Breast epithelium (tissue), 4 donors: Measurements from ENCODE around the gene TOGARAM1. TPM values are rescaled to one million over a fixed set of nuclear protein-coding genes. Genes with fewer than 3 reads are reported as not detected.

Experiments used
- DNase-seq, 2 donors: peaks; one replicate each; pipeline ENCODE4 v3.0.0-alpha.2; 2019; ENCODE audit warnings: low spot score in 2 of 2
- H3K27ac ChIP-seq, 2 donors: fragments of 200-600 bp; sonication (generic) in 1 of 2; one replicate each; pipeline ENCODE4 v1.5.1; 2016 to 2019; ENCODE audit warnings: mild to moderate bottlenecking in 1 of 2
- H3K27me3 ChIP-seq, 2 donors: fragments of 200-600 bp; sonication (generic) in 1 of 2; one replicate each; pipeline versions ENCODE4 v1.5.1 to v1.6.0; 2017 to 2019; ENCODE audit warnings: control low read depth in 1 of 2, mild to moderate bottlenecking in 1 of 2
- H3K36me3 ChIP-seq: fragments of 200-600 bp; one replicate; pipeline ENCODE4 v1.5.1; 2019
- H3K4me1 ChIP-seq, 2 donors: fragments of 200-600 bp; sonication (generic); one replicate each; pipeline ENCODE4 v1.5.1; 2016 to 2019; ENCODE audit warnings: control low read depth in 1 of 2
- H3K4me3 ChIP-seq, 3 donors: fragments of 200-600 bp; sonication (generic); 1 replicate in 2 of 3; 2 replicates in 1 of 3; pipeline ENCODE4 v1.5.1; 2016 to 2019; ENCODE audit warnings: mild to moderate bottlenecking in 3 of 3, moderate library complexity in 2 of 3
- H3K9me3 ChIP-seq, 2 donors: fragments of 200-600 bp; sonication (generic) in 1 of 2; one replicate each; pipeline ENCODE4 v1.5.1; 2016 to 2019; ENCODE audit warnings: control low read depth in 1 of 2
- POLR2A ChIP-seq: fragments of 450-650 bp; IDR thresholded peaks from one replicate; pipeline ENCODE4 v1.6.1; 2016; ENCODE audit warnings: antibody characterized with exemption, mild to moderate bottlenecking, moderate library complexity
- POLR2AphosphoS5 ChIP-seq, 3 donors: sonication (generic); formaldehyde crosslinking; IDR thresholded peaks; one replicate each; pipeline ENCODE4 v1.6.1; 2017; ENCODE audit warnings: antibody characterized with exemption in 3 of 3
- intact Hi-C: fragments of 100-400 bp; cut with DNase I; formaldehyde crosslinking; loops from one replicate; pipeline ENCODE4 v1.15.1; 2023; ENCODE audit warnings: low total_unique reads
- total RNA-seq, 3 donors: library from RNA; depleted of rRNA; stranded (reverse); fragments of >200 nt; gene quantifications; one replicate each; pipeline ENCODE4 v1.1.0, GENCODE V29; 2016
- TF ChIP-seq, protein P1 (sequence below), 3 donors: fragments of 450-650 bp; IDR thresholded peaks; one replicate each; pipeline ENCODE4 v1.5.1; 2016 to 2017; ENCODE audit warnings: antibody characterized with exemption in 3 of 3, mild to moderate bottlenecking in 3 of 3, moderate library complexity in 3 of 3

TOGARAM1 gene
- total RNA-seq, 3 donors from 2014 or later, result 21.3 to 38.1 (median 22.9) TPM

- intact Hi-C loops, result no loop called here
Observed at GRCh38 chr14:45034730-45035129, 72.7 kb downstream of the TOGARAM1 start.

GRCh38 chr14:45038256-45038655 lies 76.3 kb downstream of the TOGARAM1 start:
- Histone ChIP-seq H3K27me3 (no peaks in the 10 kb centered on the region), H3K27ac (no peak overlapping the region), H3K36me3 (no peaks in the 10 kb centered on the region), H3K4me1 (no peaks in the 10 kb centered on the region), H3K9me3 (no peaks in the 10 kb centered on the region), H3K4me3 (no peak overlapping the region)
- no peak for TF ChIP-seq POLR2AphosphoS5 (IDR thresholded peaks at IDR 0.05)
- TF ChIP-seq, protein P1, sequence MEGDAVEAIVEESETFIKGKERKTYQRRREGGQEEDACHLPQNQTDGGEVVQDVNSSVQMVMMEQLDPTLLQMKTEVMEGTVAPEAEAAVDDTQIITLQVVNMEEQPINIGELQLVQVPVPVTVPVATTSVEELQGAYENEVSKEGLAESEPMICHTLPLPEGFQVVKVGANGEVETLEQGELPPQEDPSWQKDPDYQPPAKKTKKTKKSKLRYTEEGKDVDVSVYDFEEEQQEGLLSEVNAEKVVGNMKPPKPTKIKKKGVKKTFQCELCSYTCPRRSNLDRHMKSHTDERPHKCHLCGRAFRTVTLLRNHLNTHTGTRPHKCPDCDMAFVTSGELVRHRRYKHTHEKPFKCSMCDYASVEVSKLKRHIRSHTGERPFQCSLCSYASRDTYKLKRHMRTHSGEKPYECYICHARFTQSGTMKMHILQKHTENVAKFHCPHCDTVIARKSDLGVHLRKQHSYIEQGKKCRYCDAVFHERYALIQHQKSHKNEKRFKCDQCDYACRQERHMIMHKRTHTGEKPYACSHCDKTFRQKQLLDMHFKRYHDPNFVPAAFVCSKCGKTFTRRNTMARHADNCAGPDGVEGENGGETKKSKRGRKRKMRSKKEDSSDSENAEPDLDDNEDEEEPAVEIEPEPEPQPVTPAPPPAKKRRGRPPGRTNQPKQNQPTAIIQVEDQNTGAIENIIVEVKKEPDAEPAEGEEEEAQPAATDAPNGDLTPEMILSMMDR (IDR thresholded peaks at IDR 0.05), result no peak
- no peak for TF ChIP-seq POLR2A
- intact Hi-C loops, result no loop called here
- no peak for DNase-seq

More at GRCh38 chr14:45034730-45035129, 72.7 kb downstream of the TOGARAM1 start:
- H3K27me3 ChIP-seq, result no peaks in the 10 kb centered on the region
- no peak for DNase-seq
- no peak overlapping the region for H3K4me3 ChIP-seq
- H3K9me3 ChIP-seq, result no peaks in the 10 kb centered on the region
- H3K36me3 ChIP-seq, result no peaks in the 10 kb centered on the region
- no peaks in the 10 kb centered on the region for H3K4me1 ChIP-seq
- no peak overlapping the region for H3K27ac ChIP-seq
- TF ChIP-seq POLR2A, result no peak
- TF ChIP-seq, protein P1 (IDR thresholded peaks at IDR 0.05), result no peak
- TF ChIP-seq POLR2AphosphoS5 (IDR thresholded peaks at IDR 0.05), result no peak

DNA sequence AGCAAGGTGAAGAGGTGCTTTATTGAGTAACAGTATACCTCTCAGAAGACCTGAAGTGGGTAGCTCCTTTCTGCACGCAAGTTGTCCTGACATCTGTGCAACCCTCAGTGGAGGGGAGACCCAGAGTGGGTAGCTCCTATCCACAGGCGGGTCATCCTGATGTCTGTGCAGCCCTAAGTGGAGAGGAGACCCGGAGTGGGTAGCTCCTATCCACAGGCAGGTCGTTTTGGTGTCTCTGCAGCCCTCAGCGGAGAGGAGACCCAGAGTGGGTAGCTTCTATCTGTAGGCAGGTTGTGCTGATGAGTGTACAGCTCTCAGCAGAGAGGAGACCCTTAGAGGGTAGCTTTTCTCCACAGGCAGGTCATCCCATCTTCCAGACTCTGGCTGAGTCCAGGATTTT lies 76.9 kb downstream of the TOGARAM1 start:
- no peaks in the 10 kb centered on the region for H3K4me1 ChIP-seq
- H3K4me3 ChIP-seq, result no peak overlapping the region
- H3K36me3 ChIP-seq, result no peaks in the 10 kb centered on the region
- TF ChIP-seq, protein P1 (IDR thresholded peaks at IDR 0.05), result no peak
- TF ChIP-seq POLR2A, result no peak
- no peak for TF ChIP-seq POLR2AphosphoS5 (IDR thresholded peaks at IDR 0.05)
- no peak overlapping the region for H3K27ac ChIP-seq
- intact Hi-C loops, result no loop called here
- no peak for DNase-seq
- H3K27me3 ChIP-seq, result no peaks in the 10 kb centered on the region
- H3K9me3 ChIP-seq, result no peaks in the 10 kb centered on the region

DNA sequence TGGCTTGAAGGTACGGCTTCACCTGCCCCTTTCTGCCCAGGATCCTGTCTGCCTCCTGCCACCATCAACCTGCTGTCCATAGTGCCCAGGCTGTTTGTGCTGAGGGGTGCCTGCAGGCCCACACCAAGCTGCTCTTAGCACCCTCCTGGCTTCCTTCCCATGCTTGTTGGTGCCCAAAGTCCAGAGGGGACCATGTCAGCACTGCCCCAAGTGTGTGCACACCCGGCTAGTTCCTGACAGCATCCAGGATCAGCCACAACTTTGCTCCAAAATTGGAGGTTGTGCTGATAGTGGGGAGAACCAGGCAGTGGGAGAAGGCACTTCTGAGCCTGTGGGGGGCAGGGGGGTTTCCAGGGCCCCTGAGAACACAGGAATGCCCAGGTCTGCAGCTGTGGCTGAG lies 77.4 kb downstream of the TOGARAM1 start:
- no peaks in the 10 kb centered on the region for H3K36me3 ChIP-seq
- H3K4me3 ChIP-seq, result no peak overlapping the region
- intact Hi-C loops, result no loop called here
- H3K4me1 ChIP-seq, result no peaks in the 10 kb centered on the region
- TF ChIP-seq POLR2A, result no peak
- TF ChIP-seq, protein P1 (IDR thresholded peaks at IDR 0.05), result no peak
- no peak for TF ChIP-seq POLR2AphosphoS5 (IDR thresholded peaks at IDR 0.05)
- no peaks in the 10 kb centered on the region for H3K9me3 ChIP-seq
- H3K27ac ChIP-seq, result no peak overlapping the region
- H3K27me3 ChIP-seq, result no peaks in the 10 kb centered on the region
- DNase-seq, result no peak

GRCh38 chr14:45041641-45042040 lies 79.7 kb downstream of the TOGARAM1 start:
- Histone ChIP-seq H3K27ac (no peak overlapping the region), H3K4me3 (no peak overlapping the region), H3K9me3 (no peaks in the 10 kb centered on the region), H3K27me3 (no peaks in the 10 kb centered on the region), H3K36me3 (no peaks in the 10 kb centered on the region), H3K4me1 (no peaks in the 10 kb centered on the region)
- intact Hi-C loops, result no loop called here
- DNase-seq, result no peak
- TF ChIP-seq POLR2AphosphoS5 (IDR thresholded peaks at IDR 0.05), result no peak

- Histone ChIP-seq H3K4me1 (no peaks in the 10 kb centered on the region), H3K27ac (no peak overlapping the region), H3K9me3 (no peaks in the 10 kb centered on the region), H3K27me3 (no peaks in the 10 kb centered on the region), H3K4me3 (no peak overlapping the region), H3K36me3 (no peaks in the 10 kb centered on the region)
- no peak for DNase-seq
- intact Hi-C loops, result no loop called here
- TF ChIP-seq, protein P1 (IDR thresholded peaks at IDR 0.05), result no peak
- TF ChIP-seq POLR2AphosphoS5 (IDR thresholded peaks at IDR 0.05) (no peak), POLR2A (no peak)
Observed at GRCh38 chr14:45044638-45045037, 82.6 kb downstream of the TOGARAM1 start.
